ENCODE data around the gene VN1R5.

The VN1R5 gene

DNA sequence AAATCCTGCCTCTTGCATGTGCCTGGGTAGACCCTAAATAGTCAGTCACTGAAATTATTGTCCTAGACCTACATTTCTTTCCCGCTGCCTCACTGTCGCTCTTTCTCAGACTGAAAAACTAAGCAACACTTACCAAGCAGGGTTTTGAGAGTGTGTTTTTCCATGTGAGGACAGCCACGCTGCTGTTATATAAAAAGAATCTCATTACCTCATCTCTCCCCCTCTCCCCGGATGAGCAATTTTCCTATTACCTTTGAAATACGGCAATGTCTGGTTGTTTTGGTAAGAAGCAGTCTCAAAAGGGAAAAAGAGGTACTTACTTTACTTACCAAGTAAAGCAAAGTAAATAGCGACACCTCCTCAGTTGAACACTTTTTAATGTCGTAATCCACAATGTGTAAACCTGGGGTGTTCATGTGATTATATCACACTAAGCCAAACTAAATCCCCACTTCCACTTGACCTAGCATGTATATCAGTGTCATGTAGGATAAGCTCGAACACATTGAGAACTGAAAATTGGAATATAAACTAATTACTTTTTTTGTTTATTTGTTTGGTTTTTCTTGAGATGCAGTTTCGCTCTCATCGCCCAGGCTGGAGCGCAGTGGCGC lies 12.2 kb upstream of the VN1R5 start:
- no peak overlapping the region for H3K4me3 ChIP-seq (ENCODE audit: control insufficient read depth, low read depth, low read length)
- TF ChIP-seq, protein P1, sequence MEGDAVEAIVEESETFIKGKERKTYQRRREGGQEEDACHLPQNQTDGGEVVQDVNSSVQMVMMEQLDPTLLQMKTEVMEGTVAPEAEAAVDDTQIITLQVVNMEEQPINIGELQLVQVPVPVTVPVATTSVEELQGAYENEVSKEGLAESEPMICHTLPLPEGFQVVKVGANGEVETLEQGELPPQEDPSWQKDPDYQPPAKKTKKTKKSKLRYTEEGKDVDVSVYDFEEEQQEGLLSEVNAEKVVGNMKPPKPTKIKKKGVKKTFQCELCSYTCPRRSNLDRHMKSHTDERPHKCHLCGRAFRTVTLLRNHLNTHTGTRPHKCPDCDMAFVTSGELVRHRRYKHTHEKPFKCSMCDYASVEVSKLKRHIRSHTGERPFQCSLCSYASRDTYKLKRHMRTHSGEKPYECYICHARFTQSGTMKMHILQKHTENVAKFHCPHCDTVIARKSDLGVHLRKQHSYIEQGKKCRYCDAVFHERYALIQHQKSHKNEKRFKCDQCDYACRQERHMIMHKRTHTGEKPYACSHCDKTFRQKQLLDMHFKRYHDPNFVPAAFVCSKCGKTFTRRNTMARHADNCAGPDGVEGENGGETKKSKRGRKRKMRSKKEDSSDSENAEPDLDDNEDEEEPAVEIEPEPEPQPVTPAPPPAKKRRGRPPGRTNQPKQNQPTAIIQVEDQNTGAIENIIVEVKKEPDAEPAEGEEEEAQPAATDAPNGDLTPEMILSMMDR (conservative IDR thresholded peaks at IDR 0.05; ENCODE audit: control insufficient read depth, insufficient read depth, low read depth, low read length), result no peak
- no peak for DNase-seq (ENCODE audit: low read depth)

DNA sequence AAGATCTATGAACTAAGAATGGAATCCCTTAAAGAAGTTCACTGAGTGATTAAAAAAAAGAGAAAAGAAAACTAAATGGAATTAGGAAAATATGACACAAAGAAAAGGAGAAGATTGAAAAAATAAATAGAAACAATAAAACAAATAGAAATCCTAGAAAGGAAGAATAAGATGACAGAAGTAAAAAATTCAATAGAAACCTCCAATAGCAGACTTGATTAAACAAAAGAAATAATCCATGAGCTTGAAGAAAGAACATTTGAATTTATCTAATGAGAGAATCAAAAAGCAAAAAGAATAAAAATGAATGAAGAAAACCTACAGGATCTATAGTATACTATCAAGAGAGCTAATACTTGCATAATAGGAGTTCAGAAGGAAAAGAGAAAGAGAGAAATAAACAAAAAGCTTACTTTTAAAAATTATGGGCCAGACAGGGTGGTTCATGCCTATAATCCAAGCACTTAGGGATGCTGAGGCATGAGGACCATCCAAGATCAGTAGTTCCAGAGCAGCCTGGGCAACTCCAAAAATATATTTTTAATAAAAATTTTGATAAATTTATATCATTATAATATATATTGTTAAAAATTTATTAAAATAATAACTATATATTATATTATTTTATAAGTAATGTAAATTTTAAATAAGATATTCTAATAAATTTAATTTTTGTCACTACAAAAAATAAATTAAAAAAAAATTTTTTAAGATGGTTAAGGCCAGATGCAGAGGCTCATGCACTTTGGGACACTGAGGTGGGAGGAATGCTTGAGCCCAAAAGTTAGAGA lies 9.4 kb upstream of the VN1R5 start:
- TF ChIP-seq, protein P1 (conservative IDR thresholded peaks at IDR 0.05; ENCODE audit: control insufficient read depth, insufficient read depth, low read depth, low read length), result no peak
- no peak for DNase-seq (ENCODE audit: low read depth)
- H3K4me3 ChIP-seq (ENCODE audit: control insufficient read depth, low read depth, low read length), result no peak overlapping the region

GRCh38 chr1:247247568-247247967 lies 8.3 kb upstream of the VN1R5 start:
- no peak overlapping the region for H3K4me3 ChIP-seq (ENCODE audit: control insufficient read depth, low read depth, low read length)
- TF ChIP-seq, protein P1 (conservative IDR thresholded peaks at IDR 0.05; ENCODE audit: control insufficient read depth, insufficient read depth, low read depth, low read length), result no peak
- no peak for DNase-seq (ENCODE audit: low read depth)

- TF ChIP-seq, protein P1 (conservative IDR thresholded peaks at IDR 0.05; ENCODE audit: control insufficient read depth, insufficient read depth, low read depth, low read length), result no peak
- DNase-seq (ENCODE audit: low read depth), result peak; percentile 7
- H3K4me3 ChIP-seq (ENCODE audit: control insufficient read depth, low read depth, low read length), result no peak overlapping the region
Observed at GRCh38 chr1:247266053-247266452, 10.2 kb downstream of the VN1R5 start.

DNA sequence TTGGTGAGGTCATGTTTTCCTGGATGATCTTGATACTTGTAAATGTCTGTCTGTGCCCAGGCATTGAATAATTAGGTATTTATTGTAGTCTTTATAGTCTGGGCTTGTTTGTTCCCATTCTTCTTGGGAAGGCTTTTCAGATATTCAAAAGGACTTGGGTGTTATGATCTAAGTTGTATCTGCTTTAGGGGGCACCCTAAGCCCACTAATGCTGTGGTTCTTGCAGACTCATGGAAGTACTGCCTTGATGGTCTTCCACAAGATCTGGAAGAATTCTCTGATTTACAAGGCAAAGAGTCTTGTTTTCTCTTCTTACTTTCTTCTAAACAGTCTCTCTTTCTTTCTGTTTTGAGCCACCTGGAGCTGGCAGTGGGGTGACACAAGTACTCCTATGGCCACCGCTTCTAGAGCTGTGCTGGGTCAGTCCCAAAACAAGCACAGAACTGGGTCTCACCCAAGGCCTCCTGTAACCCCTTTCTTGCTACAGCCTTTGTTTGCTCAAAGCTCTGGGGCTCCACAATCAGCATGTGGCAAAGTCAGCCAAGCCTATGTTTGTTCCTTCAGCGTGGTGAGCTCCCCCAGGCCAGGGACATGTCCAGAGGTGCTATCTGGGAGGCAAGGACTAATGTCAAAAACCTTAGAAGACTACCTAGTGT lies 12.6 kb downstream of the VN1R5 start:
- H3K4me3 ChIP-seq (ENCODE audit: control insufficient read depth, low read depth, low read length), result no peak overlapping the region
- DNase-seq (ENCODE audit: low read depth), result peak; percentile 16
- TF ChIP-seq, protein P1 (conservative IDR thresholded peaks at IDR 0.05; ENCODE audit: control insufficient read depth, insufficient read depth, low read depth, low read length), result no peak

DNA sequence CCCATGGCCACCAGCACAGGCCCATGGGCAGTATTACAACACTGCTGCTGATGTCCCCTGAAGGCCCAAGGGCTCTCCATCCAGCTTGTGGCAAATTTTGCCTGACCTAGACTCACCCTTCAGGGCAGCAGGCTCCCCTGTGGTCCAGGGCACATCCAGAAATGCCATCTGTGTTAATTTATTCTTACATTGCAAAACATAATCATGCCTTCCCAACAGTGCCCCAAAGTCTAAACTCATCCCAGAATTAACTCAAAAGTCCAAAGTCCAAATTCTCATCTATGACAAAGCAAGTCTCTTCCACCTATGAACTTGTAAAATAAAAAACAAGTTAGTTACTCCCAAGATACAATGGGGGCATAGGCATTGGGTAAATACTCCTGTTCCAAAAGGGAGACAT lies 13.3 kb downstream of the VN1R5 start:
- TF ChIP-seq, protein P1 (conservative IDR thresholded peaks at IDR 0.05; ENCODE audit: control insufficient read depth, insufficient read depth, low read depth, low read length), result no peak
- no peak overlapping the region for H3K4me3 ChIP-seq (ENCODE audit: control insufficient read depth, low read depth, low read length)
- DNase-seq (ENCODE audit: low read depth), result no peak
